SK-N-SH treated with all-trans-retinoic acid at 6 μM for 48 hours (cell line): Measurements from ENCODE around the gene TRUB1.

Source experiments
- ZC3H10 ChIP-seq: fragments of 250-450 bp; sonication (Bioruptor Pico); IDR thresholded peaks from 2 replicates; pipeline ENCODE4 v1.5.1; 2021; ENCODE audit warnings: mild to moderate bottlenecking, moderate library complexity

TRUB1 gene

GRCh38 chr10:115026746-115027140 lies 88.7 kb downstream of the TRUB1 start (continued):
- no peak for TF ChIP-seq ZC3H10 (CRISPR knock-in tag)
